NCI-H146 treated with DMSO at 0.1 percent for 48 hours (cell line): ENCODE results near the gene ADAM15.
A peak's percentile ranks its signal among the peaks of the same experiment; 100 is the strongest.

Experiments
- DNase-seq: peaks from one replicate; lab custom pipeline; 2025; ENCODE audit not compliant: unreplicated experiment; lab: John Stamatoyannopoulos, UW

Gene ADAM15

DNA sequence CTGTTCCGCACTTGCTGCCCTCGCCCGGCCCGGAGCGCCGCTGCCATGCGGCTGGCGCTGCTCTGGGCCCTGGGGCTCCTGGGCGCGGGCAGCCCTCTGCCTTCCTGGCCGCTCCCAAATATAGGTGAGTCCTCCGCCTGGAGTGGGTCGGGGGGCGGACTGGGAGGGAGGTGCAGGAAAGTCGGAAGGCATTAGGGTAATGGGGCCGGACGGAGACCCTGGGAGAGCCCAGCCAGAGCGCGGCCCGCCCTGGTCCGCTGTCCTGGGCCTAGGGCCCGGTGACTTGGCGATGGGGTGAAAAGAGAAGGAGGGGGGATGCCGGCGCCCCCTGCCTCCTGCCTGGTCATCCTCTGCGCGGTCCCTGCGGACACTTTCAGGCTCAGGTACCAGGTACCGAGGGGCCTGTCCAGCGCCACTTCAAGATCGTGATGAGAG is 243 bp downstream of the ADAM15 start:
- no peak for DNase-seq

DNA sequence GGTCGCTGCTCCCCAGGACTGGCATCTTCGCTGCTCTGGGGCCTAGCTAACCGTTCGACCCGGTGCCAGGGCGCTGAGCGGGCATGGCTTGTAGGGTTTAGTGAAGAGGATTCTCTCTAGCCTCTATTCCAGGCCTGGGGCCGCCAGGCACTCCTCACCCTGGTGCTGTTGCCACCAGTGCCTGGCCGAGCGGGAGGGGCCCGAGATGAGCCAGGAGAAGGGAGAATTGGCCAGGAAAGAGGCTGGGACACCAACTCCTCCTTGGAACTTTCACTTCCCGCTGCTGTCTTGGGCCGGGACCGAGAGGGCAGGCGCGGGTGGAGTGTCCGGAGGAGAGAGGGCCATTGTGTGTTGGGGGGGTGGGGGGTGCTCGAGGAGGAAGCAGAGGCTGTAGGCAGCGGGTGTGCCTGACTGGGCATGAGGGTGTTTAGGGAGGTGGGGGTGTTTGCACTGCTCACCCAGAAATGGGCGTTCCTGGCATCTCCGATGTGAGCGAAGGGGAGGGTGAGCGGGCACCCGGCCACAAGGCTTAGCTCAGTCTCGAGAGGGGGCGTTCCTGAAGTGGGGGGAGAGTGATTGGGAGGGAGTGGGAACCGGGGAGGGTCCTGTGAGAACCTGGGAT is 772 bp downstream of the ADAM15 start:
- peak; percentile 8 for DNase-seq

GRCh38 chr1:155052439-155053395 is 1.6 kb downstream of the ADAM15 start:
- DNase-seq: no peak

- DNase-seq: no peak
Measured at GRCh38 chr1:155053531-155054105, 2.5 kb downstream of the ADAM15 start.

DNA sequence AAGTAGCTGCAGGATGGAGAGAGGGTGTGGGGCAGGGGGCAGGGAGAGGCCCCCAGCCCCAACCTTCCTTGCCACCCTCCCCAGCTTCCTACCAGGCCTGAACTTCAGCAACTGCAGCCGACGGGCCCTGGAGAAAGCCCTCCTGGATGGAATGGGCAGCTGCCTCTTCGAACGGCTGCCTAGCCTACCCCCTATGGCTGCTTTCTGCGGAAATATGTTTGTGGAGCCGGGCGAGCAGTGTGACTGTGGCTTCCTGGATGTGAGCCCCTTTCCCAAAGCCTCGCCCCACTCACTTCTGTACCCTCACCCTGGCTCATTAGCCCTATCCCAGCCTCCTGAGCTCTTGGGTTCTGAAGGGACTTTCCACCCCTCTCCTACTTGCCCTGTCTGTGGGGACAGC is 6.0 kb downstream of the ADAM15 start:
- DNase-seq: no peak

DNA sequence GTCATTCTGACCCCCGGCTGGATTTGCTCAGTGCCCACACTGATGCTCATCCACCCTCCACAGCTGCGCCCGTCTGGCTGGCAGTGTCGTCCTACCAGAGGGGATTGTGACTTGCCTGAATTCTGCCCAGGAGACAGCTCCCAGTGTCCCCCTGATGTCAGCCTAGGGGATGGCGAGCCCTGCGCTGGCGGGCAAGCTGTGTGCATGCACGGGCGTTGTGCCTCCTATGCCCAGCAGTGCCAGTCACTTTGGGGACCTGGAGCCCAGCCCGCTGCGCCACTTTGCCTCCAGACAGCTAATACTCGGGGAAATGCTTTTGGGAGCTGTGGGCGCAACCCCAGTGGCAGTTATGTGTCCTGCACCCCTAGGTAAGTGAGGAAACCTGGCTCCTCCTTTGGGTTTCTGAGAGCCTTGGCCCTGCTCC is 6.7 kb downstream of the ADAM15 start:
- DNase-seq: no peak

GRCh38 chr1:155060736-155061135 is 9.6 kb downstream of the ADAM15 start:
- DNase-seq: no peak

DNA sequence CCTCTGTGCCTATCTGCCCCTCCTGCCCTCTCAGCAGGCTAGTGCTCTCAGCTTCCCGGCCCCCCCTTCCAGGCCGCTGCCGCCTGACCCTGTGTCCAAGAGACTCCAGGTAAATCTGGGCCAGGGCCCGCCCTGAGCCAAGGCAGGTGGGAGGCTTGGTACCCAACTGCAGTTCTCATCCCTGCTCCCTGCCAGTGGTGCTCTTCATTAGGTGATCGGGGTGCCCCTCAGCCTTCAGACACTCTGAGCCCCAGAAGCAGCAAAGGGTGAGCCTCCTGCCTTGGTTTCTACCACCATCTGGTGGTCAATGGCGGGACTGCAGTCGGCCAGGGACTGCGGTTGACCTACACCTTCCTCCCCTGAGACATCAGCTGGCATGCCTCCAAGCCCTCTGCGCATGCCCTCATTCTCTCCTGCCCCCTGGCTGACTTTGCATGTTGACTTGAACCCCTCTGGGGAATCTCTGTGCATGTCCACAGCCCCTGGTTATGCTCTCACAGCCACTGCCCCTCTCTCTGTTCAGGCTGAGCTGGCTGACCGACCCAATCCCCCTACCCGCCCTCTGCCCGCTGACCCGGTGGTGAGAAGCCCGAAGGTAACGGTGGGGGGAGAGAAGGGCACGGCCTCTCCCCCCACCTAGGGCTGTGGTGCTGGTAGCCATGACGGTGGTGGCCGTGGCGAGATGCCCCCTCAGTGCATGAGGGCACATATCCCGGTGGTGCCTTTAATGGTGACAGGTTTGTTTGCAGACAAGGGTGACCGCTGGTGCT is 10.4 kb downstream of the ADAM15 start:
- DNase-seq: peak; percentile 42

DNA sequence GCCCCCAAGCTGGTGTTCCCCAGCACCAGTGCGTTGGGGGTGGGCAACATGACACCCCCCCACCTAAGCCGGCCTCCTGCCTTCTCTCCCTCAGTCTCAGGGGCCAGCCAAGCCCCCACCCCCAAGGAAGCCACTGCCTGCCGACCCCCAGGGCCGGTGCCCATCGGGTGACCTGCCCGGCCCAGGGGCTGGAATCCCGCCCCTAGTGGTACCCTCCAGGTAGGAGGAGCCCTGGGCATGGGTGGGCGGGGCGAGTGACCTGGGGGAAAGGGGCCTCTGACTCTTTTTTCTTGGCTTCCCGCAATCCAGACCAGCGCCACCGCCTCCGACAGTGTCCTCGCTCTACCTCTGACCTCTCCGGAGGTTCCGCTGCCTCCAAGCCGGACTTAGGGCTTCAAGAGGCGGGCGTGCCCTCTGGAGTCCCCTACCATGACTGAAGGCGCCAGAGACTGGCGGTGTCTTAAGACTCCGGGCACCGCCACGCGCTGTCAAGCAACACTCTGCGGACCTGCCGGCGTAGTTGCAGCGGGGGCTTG is 11.1 kb downstream of the ADAM15 start:
- no peak for DNase-seq

GRCh38 chr1:155062702-155063411 is 11.7 kb downstream of the ADAM15 start:
- no peak for DNase-seq

DNA sequence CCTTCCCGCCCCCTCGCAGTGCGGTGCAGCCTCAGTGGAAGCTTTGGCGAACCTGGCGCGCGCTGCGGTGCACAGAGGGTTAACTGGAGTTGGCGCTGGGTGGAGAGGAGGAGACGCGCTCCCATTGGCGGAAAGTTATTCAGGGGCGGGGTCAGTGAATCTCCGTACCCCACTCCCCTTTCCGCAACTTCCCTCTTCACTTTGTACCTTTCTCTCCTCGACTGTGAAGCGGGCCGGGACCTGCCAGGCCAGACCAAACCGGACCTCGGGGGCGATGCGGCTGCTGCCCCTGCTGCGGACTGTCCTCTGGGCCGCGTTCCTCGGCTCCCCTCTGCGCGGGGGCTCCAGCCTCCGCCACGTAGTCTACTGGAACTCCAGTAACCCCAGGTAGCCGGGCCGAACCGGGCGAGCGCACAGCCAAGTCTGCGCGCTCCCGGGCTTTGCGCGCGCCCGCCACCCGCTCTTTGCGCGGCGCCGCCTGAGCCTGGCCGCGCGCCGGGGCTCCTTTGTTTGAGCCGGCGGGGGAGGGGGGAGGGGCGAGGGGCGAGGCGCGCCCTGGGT is 12.5 kb downstream of the ADAM15 start, which contains the start of gene EFNA4:
Gene EFNA4, plus strand, starts transcription at position 191 of the 561 bp plus-strand sequence. Its CDS starts 84 bp downstream, at position 275.
- DNase-seq: peak; percentile 13

GRCh38 chr1:155064111-155064831 is 13.2 kb downstream of the ADAM15 start:
- peak; percentile 5 for DNase-seq

GRCh38 chr1:155064832-155065429 is 13.8 kb downstream of the ADAM15 start:
- no peak for DNase-seq

- DNase-seq: no peak
Measured at GRCh38 chr1:155066777-155067176, 15.7 kb downstream of the ADAM15 start.

GRCh38 chr1:155068599-155068998 is 17.5 kb downstream of the ADAM15 start:
- DNase-seq: no peak

DNA sequence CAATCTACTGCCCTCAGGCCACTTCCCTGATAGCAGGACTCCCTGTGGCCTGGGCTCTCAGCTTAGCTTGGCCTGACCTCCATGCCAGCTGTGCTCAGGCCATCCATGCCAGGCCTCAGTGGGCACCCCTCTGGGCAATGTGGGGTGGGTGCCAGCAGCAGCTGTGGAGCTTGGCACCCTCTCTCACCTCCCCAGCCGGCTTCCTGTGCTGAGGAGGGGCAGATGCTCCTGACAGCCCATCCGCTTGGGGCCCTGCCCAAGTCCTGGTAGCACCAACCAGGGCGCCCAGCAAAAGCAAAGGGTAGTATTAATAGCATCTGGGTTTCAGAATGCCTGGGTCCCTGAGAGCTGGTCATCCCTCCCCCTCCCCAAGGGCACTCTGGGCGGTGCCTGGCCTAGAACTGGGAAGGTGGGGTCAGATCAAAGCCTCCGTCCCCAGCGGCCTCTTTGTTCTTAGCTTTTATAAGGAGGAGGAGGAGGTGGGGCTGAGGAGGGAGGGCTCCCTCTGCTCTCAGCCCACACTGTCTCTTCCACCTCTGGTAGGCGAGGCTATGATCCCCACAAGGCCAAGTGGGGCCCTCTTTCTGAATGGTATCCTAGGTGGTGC is 18.5 kb downstream of the ADAM15 start:
- DNase-seq: peak; percentile 64

GRCh38 chr1:155070158-155070621 is 19.1 kb downstream of the ADAM15 start:
- peak; percentile 64 for DNase-seq
